ENCODE measurements around the gene ZNF672. TPM values are rescaled to one million over a fixed set of nuclear protein-coding genes. Genes with fewer than 3 reads are reported as not detected.

Gene ZNF672
- total and polyA plus RNA-seq, 2 of the 13 experiments (the other 11 are each of a cell fraction or from before 2014, with no cell fraction given), result 17.2 to 22.9 TPM

DNA sequence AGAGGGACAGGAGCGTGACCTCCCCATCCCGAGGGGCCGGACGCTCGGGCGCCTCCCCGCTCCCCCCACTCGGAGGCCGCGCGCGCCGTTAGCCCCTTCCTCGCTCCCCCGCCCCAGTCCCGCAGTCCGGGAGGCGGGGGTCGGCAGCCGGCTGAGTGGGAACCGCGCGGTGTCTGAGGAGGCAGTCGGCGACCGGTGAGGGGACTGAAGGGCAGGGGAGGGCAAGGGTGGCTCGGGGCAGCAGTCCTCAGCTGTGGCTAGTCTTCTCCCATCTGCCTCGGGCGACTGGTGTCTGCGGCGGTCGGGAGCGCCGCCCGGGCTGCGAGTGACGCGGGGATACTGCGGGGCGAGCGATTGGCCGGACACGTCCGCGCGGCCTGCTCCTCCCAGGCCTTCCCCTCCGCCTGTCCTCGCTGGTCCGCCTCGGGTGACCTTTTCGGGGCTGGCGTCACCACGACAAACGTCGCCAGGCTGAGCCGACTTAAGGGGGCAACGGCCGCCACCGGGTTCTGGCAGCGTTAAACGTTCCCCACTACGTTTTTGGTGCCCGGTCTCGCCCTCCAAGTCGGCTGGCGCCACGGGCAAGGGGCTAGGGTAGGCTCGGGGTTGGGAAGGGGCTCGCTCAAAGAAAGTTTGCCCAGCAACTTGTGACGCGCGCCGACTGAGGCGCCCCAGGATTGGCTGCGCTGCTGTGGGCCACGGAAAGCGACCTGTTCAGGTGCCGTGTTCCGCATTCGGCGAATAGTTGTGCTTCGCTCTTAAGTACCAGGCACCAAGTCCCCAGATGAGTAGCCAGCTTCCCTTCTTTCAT lies 538 bp downstream of the ZNF672 start (continued):
- TF ChIP-seq, protein P1, sequence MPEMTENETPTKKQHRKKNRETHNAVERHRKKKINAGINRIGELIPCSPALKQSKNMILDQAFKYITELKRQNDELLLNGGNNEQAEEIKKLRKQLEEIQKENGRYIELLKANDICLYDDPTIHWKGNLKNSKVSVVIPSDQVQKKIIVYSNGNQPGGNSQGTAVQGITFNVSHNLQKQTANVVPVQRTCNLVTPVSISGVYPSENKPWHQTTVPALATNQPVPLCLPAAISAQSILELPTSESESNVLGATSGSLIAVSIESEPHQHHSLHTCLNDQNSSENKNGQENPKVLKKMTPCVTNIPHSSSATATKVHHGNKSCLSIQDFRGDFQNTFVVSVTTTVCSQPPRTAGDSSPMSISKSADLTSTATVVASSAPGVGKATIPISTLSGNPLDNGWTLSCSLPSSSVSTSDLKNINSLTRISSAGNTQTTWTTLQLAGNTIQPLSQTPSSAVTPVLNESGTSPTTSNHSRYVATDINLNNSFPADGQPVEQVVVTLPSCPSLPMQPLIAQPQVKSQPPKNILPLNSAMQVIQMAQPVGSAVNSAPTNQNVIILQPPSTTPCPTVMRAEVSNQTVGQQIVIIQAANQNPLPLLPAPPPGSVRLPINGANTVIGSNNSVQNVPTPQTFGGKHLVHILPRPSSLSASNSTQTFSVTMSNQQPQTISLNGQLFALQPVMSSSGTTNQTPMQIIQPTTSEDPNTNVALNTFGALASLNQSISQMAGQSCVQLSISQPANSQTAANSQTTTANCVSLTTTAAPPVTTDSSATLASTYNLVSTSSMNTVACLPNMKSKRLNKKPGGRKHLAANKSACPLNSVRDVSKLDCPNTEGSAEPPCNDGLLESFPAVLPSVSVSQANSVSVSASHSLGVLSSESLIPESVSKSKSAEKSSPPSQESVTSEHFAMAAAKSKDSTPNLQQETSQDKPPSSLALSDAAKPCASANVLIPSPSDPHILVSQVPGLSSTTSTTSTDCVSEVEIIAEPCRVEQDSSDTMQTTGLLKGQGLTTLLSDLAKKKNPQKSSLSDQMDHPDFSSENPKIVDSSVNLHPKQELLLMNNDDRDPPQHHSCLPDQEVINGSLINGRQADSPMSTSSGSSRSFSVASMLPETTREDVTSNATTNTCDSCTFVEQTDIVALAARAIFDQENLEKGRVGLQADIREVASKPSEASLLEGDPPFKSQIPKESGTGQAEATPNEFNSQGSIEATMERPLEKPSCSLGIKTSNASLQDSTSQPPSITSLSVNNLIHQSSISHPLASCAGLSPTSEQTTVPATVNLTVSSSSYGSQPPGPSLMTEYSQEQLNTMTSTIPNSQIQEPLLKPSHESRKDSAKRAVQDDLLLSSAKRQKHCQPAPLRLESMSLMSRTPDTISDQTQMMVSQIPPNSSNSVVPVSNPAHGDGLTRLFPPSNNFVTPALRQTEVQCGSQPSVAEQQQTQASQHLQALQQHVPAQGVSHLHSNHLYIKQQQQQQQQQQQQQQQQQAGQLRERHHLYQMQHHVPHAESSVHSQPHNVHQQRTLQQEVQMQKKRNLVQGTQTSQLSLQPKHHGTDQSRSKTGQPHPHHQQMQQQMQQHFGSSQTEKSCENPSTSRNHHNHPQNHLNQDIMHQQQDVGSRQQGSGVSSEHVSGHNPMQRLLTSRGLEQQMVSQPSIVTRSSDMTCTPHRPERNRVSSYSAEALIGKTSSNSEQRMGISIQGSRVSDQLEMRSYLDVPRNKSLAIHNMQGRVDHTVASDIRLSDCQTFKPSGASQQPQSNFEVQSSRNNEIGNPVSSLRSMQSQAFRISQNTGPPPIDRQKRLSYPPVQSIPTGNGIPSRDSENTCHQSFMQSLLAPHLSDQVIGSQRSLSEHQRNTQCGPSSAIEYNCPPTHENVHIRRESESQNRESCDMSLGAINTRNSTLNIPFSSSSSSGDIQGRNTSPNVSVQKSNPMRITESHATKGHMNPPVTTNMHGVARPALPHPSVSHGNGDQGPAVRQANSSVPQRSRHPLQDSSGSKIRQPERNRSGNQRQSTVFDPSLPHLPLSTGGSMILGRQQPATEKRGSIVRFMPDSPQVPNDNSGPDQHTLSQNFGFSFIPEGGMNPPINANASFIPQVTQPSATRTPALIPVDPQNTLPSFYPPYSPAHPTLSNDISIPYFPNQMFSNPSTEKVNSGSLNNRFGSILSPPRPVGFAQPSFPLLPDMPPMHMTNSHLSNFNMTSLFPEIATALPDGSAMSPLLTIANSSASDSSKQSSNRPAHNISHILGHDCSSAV (CRISPR knock-in tag; IDR thresholded peaks at IDR 0.05; ENCODE audit: borderline replicate concordance), result no peak
- TF ChIP-seq RFX3 (CRISPR knock-in tag; IDR thresholded peaks at IDR 0.05), result no peak
- TF ChIP-seq ZNF383 (CRISPR knock-in tag; IDR thresholded peaks at IDR 0.05; ENCODE audit: borderline replicate concordance), result no peak
- no peak for TF ChIP-seq SOX13 (IDR thresholded peaks at IDR 0.05)
- peak in 1 of 2 experiments; percentile 12; a peak in 1 of 4 replicates for TF ChIP-seq SOX13 (CRISPR knock-in tag; conservative IDR thresholded peaks at IDR 0.05 in 1 of 2, IDR thresholded peaks at IDR 0.05 in 1 of 2)
- no peak for TF ChIP-seq NRL (CRISPR knock-in tag; IDR thresholded peaks at IDR 0.05; ENCODE audit: borderline replicate concordance)
- peak; percentile 42 for TF ChIP-seq PITX1 (CRISPR knock-in tag; IDR thresholded peaks at IDR 0.05)
- TF ChIP-seq ZNF468 (CRISPR knock-in tag; IDR thresholded peaks at IDR 0.05), result 0 out of 2 replicates have a peak, but pooled peaks have one; percentile 69
- TF ChIP-seq FOXP1 (IDR thresholded peaks at IDR 0.05), result no peak
- TF ChIP-seq FOXP1 (CRISPR knock-in tag; IDR thresholded peaks at IDR 0.05), result no peak
- TF ChIP-seq CCAR2 (optimal IDR thresholded peaks at IDR 0.05; ENCODE audit: low read depth, low read length), result no peak
- peak; percentile 43; the same call in 1 of the 2 replicates for TF ChIP-seq ZNF343 (CRISPR knock-in tag; IDR thresholded peaks at IDR 0.05)
- TF ChIP-seq RXRB (CRISPR knock-in tag; IDR thresholded peaks at IDR 0.05; ENCODE audit: borderline replicate concordance), result peak; percentile 44
- TF ChIP-seq ETV6 (CRISPR knock-in tag; conservative IDR thresholded peaks at IDR 0.05), result 0 out of 2 replicates have a peak, but pooled peaks have one; percentile 29
- peak; percentile 54 for TF ChIP-seq ESRRA (CRISPR knock-in tag; IDR thresholded peaks at IDR 0.05; ENCODE audit: low read depth)
- no peak for TF ChIP-seq ZNF841 (CRISPR knock-in tag; IDR thresholded peaks at IDR 0.05; ENCODE audit: borderline replicate concordance)
- TF ChIP-seq, protein P2, sequence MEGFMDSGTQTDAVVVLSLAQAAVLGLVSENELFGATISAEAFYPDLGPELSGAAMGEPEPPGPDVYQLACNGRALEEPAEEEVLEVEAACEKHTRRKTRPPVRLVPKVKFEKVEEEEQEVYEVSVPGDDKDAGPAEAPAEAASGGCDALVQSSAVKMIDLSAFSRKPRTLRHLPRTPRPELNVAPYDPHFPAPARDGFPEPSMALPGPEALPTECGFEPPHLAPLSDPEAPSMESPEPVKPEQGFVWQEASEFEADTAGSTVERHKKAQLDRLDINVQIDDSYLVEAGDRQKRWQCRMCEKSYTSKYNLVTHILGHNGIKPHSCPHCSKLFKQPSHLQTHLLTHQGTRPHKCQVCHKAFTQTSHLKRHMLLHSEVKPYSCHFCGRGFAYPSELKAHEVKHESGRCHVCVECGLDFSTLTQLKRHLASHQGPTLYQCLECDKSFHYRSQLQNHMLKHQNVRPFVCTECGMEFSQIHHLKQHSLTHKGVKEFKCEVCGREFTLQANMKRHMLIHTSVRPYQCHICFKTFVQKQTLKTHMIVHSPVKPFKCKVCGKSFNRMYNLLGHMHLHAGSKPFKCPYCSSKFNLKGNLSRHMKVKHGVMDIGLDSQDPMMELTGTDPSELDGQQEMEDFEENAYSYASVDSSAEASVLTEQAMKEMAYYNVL (CRISPR knock-in tag; IDR thresholded peaks at IDR 0.05; ENCODE audit: borderline replicate concordance), result peak; percentile 26; the same call in 1 of the 2 replicates
- peak; percentile 80; the same call in 1 of the 2 replicates for TF ChIP-seq GFI1 (CRISPR knock-in tag; IDR thresholded peaks at IDR 0.05; ENCODE audit: borderline replicate concordance)
- peak; percentile 71 for TF ChIP-seq POLR2G (IDR thresholded peaks at IDR 0.05; ENCODE audit: low read depth, low read length)
- TF ChIP-seq MXI1 (IDR thresholded peaks at IDR 0.05; ENCODE audit: borderline replicate concordance, low read depth, low read length), result peak; percentile 4; the same call in 1 of the 3 replicates

Data from HepG2 (cell line).